ENCODE measurements around the gene JMJD1C.

Gene JMJD1C

DNA sequence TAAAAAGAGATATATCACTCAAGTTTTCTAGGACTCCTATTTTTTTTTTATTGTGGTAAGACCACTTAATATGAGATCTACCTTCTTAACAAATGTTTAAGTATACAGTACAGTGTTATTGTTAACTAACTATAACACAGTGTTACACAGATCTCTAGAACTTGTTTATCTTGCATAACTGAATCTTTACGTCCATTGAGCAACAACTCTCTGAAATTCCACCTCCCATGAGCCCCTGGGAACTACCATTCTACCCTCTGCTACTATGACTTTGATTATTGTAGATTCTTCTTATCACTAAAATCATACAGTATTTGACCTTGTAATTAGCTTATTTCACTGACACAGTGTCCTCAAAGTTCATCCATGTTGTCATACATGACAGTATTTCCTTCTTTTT, 32.9 kb upstream of the JMJD1C start:
- Histone ChIP-seq H3K9me3 (ENCODE audit: control insufficient read depth, insufficient read depth, low read depth, low read length) (no peaks in the 10 kb centered on the region), H3K27ac (ENCODE audit: extremely low read depth, low read depth, low read length) (no peak overlapping the region), H3K4me3 (ENCODE audit: low read depth, low read length) (no peak overlapping the region), H3K36me3 (ENCODE audit: control insufficient read depth in 2 of 2, insufficient read depth in 1 of 2, low read length in 2 of 2) (peaks cover 0 to 4% of the 10 kb centered on the region in 2 experiments; a peak in 2 of 3 replicates), H3K4me1 (ENCODE audit: control insufficient read depth, insufficient read depth, low read length) (peaks cover 3% of the 10 kb centered on the region; the same call in 1 of the 2 replicates)
- CTCF ChIA-PET: no interaction called here
- POLR2A ChIA-PET: interaction anchor here (1.5 kb wide), 1 partner anchor 23 kb away, joined by 3 read pairs; the partner anchor contains the start of gene REEP3
- TF ChIP-seq, protein P1, sequence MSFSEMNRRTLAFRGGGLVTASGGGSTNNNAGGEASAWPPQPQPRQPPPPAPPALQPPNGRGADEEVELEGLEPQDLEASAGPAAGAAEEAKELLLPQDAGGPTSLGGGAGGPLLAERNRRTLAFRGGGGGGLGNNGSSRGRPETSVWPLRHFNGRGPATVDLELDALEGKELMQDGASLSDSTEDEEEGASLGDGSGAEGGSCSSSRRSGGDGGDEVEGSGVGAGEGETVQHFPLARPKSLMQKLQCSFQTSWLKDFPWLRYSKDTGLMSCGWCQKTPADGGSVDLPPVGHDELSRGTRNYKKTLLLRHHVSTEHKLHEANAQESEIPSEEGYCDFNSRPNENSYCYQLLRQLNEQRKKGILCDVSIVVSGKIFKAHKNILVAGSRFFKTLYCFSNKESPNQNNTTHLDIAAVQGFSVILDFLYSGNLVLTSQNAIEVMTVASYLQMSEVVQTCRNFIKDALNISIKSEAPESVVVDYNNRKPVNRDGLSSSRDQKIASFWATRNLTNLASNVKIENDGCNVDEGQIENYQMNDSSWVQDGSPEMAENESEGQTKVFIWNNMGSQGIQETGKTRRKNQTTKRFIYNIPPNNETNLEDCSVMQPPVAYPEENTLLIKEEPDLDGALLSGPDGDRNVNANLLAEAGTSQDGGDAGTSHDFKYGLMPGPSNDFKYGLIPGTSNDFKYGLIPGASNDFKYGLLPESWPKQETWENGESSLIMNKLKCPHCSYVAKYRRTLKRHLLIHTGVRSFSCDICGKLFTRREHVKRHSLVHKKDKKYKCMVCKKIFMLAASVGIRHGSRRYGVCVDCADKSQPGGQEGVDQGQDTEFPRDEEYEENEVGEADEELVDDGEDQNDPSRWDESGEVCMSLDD (tag by site-specific recombination; IDR thresholded peaks at IDR 0.05): no peak
- no peak for TF ChIP-seq ZNF121 (tag by site-specific recombination; IDR thresholded peaks at IDR 0.05)
- TF ChIP-seq, protein P2, sequence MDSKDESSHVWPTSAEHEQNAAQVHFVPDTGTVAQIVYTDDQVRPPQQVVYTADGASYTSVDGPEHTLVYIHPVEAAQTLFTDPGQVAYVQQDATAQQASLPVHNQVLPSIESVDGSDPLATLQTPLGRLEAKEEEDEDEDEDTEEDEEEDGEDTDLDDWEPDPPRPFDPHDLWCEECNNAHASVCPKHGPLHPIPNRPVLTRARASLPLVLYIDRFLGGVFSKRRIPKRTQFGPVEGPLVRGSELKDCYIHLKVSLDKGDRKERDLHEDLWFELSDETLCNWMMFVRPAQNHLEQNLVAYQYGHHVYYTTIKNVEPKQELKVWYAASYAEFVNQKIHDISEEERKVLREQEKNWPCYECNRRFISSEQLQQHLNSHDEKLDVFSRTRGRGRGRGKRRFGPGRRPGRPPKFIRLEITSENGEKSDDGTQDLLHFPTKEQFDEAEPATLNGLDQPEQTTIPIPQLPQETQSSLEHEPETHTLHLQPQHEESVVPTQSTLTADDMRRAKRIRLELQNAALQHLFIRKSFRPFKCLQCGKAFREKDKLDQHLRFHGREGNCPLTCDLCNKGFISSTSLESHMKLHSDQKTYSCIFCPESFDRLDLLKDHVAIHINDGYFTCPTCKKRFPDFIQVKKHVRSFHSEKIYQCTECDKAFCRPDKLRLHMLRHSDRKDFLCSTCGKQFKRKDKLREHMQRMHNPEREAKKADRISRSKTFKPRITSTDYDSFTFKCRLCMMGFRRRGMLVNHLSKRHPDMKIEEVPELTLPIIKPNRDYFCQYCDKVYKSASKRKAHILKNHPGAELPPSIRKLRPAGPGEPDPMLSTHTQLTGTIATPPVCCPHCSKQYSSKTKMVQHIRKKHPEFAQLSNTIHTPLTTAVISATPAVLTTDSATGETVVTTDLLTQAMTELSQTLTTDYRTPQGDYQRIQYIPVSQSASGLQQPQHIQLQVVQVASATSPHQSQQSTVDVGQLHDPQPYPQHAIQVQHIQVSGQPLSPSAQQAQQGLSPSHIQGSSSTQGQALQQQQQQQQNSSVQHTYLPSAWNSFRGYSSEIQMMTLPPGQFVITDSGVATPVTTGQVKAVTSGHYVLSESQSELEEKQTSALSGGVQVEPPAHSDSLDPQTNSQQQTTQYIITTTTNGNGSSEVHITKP (tag by site-specific recombination; IDR thresholded peaks at IDR 0.05): no peak

DNA sequence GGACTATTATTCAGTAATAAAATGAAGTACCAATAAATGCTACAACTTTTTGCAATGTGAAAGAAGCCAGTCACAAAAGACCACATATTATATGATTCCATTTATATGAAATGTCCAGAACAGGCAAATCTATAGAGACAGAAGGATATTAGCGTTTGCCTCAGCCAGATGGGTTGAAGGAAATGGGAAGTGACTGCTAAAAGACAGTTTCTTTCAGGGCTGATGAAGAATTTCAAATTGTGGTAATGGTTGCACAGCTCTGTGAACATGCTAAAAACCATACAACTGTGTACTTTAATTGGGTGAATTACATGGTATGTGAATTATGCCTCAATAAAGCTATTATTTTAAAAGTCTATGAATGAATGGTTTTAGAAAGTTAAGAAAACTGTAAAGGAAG, 31.5 kb upstream of the JMJD1C start:
- Histone ChIP-seq H3K36me3 (ENCODE audit: control insufficient read depth in 2 of 2, insufficient read depth in 1 of 2, low read length in 2 of 2) (peaks cover 0 to 4% of the 10 kb centered on the region in 2 experiments; a peak in 2 of 3 replicates), H3K9me3 (ENCODE audit: control insufficient read depth, insufficient read depth, low read depth, low read length) (no peaks in the 10 kb centered on the region), H3K4me3 (ENCODE audit: low read depth, low read length) (no peak overlapping the region), H3K4me1 (ENCODE audit: control insufficient read depth, insufficient read depth, low read length) (peaks cover 3% of the 10 kb centered on the region), H3K27ac (ENCODE audit: extremely low read depth, low read depth, low read length) (no peak overlapping the region)
- CTCF ChIA-PET: interaction anchor here (0.8 kb wide), 1 partner anchor 8 kb away, joined by 3 read pairs; no protein-coding TSS in a partner anchor
- POLR2A ChIA-PET: no interaction called here
- TF ChIP-seq, protein P3, sequence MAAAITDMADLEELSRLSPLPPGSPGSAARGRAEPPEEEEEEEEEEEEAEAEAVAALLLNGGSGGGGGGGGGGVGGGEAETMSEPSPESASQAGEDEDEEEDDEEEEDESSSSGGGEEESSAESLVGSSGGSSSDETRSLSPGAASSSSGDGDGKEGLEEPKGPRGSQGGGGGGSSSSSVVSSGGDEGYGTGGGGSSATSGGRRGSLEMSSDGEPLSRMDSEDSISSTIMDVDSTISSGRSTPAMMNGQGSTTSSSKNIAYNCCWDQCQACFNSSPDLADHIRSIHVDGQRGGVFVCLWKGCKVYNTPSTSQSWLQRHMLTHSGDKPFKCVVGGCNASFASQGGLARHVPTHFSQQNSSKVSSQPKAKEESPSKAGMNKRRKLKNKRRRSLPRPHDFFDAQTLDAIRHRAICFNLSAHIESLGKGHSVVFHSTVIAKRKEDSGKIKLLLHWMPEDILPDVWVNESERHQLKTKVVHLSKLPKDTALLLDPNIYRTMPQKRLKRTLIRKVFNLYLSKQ (tag by site-specific recombination; IDR thresholded peaks at IDR 0.05; ENCODE audit: borderline replicate concordance): no peak

DNA sequence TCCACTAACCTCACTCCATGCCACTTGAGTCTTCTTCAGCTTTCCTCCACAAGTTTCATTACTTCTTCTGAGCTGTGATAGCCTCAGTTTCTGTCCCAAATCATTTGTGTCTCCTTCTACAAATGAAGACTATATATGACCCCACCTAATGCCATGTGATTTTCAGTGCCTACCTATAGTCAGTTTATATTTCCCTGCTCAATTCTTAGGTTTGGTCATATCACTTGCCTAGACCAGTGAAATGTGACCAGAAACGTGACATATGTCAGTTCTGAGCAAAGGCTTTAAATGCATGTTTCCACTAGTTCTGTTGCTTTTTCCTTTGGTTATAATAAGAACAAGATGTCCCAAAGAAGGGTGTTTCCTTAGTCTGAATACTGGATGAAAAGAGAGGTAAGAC, 30.8 kb upstream of the JMJD1C start:
- no peak overlapping the region for H3K27ac ChIP-seq (ENCODE audit: extremely low read depth, low read depth, low read length)
- H3K9me3 ChIP-seq (ENCODE audit: control insufficient read depth, insufficient read depth, low read depth, low read length): no peaks in the 10 kb centered on the region
- POLR2A ChIA-PET: interaction anchor here (0.5 kb wide), 1 partner anchor 18 kb away, joined by 3 read pairs; no protein-coding TSS in a partner anchor
- peaks cover 0 to 4% of the 10 kb centered on the region in 2 experiments; a peak in 2 of 3 replicates for H3K36me3 ChIP-seq (ENCODE audit: control insufficient read depth in 2 of 2, insufficient read depth in 1 of 2, low read length in 2 of 2)
- CTCF ChIA-PET: no interaction called here
- TF ChIP-seq KLF1 (tag by site-specific recombination; IDR thresholded peaks at IDR 0.05) (no peak), ZNF214 (tag by site-specific recombination; IDR thresholded peaks at IDR 0.05; ENCODE audit: borderline replicate concordance) (no peak), BCL11A (tag by site-specific recombination; IDR thresholded peaks at IDR 0.05; ENCODE audit: low read depth) (no peak), ZNF16 (tag by site-specific recombination; IDR thresholded peaks at IDR 0.05; ENCODE audit: low read depth) (no peak), ZNF350 (tag by site-specific recombination; IDR thresholded peaks at IDR 0.05) (no peak), WT1 (tag by site-specific recombination; IDR thresholded peaks at IDR 0.05) (no peak), ZNF843 (tag by site-specific recombination; IDR thresholded peaks at IDR 0.05) (no peak), SCRT1 (tag by site-specific recombination; IDR thresholded peaks at IDR 0.05; ENCODE audit: borderline replicate concordance) (no peak), RBAK (tag by site-specific recombination; IDR thresholded peaks at IDR 0.05) (no peak), ZNF394 (tag by site-specific recombination; IDR thresholded peaks at IDR 0.05; ENCODE audit: borderline replicate concordance) (no peak)
- TF ChIP-seq, protein P3 (tag by site-specific recombination; IDR thresholded peaks at IDR 0.05; ENCODE audit: borderline replicate concordance): no peak
- TF ChIP-seq, protein P4, sequence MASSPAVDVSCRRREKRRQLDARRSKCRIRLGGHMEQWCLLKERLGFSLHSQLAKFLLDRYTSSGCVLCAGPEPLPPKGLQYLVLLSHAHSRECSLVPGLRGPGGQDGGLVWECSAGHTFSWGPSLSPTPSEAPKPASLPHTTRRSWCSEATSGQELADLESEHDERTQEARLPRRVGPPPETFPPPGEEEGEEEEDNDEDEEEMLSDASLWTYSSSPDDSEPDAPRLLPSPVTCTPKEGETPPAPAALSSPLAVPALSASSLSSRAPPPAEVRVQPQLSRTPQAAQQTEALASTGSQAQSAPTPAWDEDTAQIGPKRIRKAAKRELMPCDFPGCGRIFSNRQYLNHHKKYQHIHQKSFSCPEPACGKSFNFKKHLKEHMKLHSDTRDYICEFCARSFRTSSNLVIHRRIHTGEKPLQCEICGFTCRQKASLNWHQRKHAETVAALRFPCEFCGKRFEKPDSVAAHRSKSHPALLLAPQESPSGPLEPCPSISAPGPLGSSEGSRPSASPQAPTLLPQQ (tag by site-specific recombination; IDR thresholded peaks at IDR 0.05): no peak
- TF ChIP-seq, protein P5, sequence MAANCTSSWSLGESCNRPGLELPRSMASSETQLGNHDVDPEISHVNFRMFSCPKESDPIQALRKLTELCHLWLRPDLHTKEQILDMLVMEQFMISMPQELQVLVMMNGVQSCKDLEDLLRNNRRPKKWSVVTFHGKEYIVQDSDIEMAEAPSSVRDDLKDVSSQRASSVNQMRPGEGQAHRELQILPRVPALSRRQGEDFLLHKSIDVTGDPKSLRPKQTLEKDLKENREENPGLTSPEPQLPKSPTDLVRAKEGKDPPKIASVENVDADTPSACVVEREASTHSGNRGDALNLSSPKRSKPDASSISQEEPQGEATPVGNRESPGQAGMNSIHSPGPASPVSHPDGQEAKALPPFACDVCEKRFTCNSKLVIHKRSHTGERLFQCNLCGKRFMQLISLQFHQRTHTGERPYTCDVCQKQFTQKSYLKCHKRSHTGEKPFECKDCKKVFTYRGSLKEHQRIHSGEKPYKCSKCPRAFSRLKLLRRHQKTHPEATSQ (tag by site-specific recombination; IDR thresholded peaks at IDR 0.05): no peak
- H3K4me1 ChIP-seq (ENCODE audit: control insufficient read depth, insufficient read depth, low read length): peaks cover 11% of the 10 kb centered on the region
- no peak overlapping the region for H3K4me3 ChIP-seq (ENCODE audit: low read depth, low read length)

All from HEK293 (cell line).